ENCODE data around the gene CENPH.

DNA sequence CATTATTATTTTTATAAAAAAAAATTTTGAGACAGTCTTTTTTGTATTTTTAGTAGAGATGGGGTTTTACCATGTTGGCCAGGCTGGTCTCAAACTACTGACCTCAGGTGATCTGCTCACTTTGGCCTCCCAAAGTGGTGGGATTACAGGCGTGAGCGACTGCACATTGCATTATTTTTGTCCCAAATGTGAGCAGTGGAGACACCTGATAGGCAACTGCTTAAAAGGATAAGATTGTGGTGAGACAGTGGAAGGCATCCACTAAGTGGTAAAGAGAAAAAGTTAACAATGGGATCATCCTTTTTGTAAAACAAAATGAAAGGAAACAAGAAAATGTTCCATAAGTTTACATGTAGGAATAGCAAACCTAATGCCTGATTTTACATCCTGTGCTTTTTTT is 2.0 kb upstream of the CENPH start:
- TF ChIP-seq EZH2 (IDR thresholded peaks at IDR 0.05; ENCODE audit: borderline replicate concordance) (no peak), EZH2phosphoT487 (IDR thresholded peaks at IDR 0.05; ENCODE audit: low read depth, severe bottlenecking, unreplicated experiment) (no peak)
- TF ChIP-seq, protein P1, sequence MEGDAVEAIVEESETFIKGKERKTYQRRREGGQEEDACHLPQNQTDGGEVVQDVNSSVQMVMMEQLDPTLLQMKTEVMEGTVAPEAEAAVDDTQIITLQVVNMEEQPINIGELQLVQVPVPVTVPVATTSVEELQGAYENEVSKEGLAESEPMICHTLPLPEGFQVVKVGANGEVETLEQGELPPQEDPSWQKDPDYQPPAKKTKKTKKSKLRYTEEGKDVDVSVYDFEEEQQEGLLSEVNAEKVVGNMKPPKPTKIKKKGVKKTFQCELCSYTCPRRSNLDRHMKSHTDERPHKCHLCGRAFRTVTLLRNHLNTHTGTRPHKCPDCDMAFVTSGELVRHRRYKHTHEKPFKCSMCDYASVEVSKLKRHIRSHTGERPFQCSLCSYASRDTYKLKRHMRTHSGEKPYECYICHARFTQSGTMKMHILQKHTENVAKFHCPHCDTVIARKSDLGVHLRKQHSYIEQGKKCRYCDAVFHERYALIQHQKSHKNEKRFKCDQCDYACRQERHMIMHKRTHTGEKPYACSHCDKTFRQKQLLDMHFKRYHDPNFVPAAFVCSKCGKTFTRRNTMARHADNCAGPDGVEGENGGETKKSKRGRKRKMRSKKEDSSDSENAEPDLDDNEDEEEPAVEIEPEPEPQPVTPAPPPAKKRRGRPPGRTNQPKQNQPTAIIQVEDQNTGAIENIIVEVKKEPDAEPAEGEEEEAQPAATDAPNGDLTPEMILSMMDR (IDR thresholded peaks at IDR 0.05; ENCODE audit: poor library complexity): no peak

Data from hepatocyte (in vitro differentiated cells).